WTC11 (cell line): ENCODE results near the gene RNU5B-1. TPM values are rescaled to one million over a fixed set of nuclear protein-coding genes. Genes with fewer than 3 reads are reported as not detected.

Source experiments
- ATAC-seq: fragments of 200-7000 bp; cut with Tn5 transposase; 2 replicates; pipeline ENCODE4 v1.10.0; 2021; ENCODE audit warnings: mild to moderate bottlenecking, moderate library complexity
- CTCF ChIA-PET: fragments of 300-600 bp; sonication (Branson Sonifier 250); formaldehyde crosslinking; loops from one replicate; lab custom pipeline; 2021; ENCODE audit warnings: antibody characterized with exemption; lab: Charles Lee
- POLR2A ChIA-PET: fragments of 350-600 bp; sonication (Branson Sonifier 250); formaldehyde crosslinking; loops from one replicate; lab custom pipeline; 2021; ENCODE audit warnings: antibody characterized with exemption; lab: Charles Lee
- DNase-seq: peaks from one replicate; pipeline ENCODE4 v3.0.0; 2021; ENCODE audit warnings: low spot score
- H3K27ac Mint-ChIP-seq: 2 replicates; pipeline ENCODE4 v1.8.0; 2021; ENCODE audit warnings: mixed read lengths
- H3K27me3 Mint-ChIP-seq: 2 replicates; pipeline ENCODE4 v1.8.0; 2021; ENCODE audit warnings: low read depth, mild to moderate bottlenecking, moderate library complexity, mixed read lengths
- H3K36me3 Mint-ChIP-seq: 2 replicates; pipeline ENCODE4 v1.8.0; 2021; ENCODE audit warnings: mixed read lengths
- H3K4me1 Mint-ChIP-seq: 2 replicates; pipeline ENCODE4 v1.8.0; 2022; ENCODE audit warnings: mixed read lengths
- H3K4me3 Mint-ChIP-seq: 2 replicates; pipeline ENCODE4 v1.8.0; 2021; ENCODE audit warnings: mild to moderate bottlenecking, moderate library complexity, mixed read lengths
- H3K9me3 Mint-ChIP-seq: 2 replicates; pipeline ENCODE4 v1.8.0; 2021; ENCODE audit warnings: mixed read lengths
- ATF1 ChIP-seq: sonication (generic); formaldehyde crosslinking; IDR thresholded peaks from 2 replicates; pipeline ENCODE4 v1.8.1; 2023; ENCODE audit warnings: mild to moderate bottlenecking, moderate library complexity, missing genetic modification reagents
- CREM ChIP-seq: sonication (generic); formaldehyde crosslinking; IDR thresholded peaks from 2 replicates; pipeline ENCODE4 v1.8.1; 2022; ENCODE audit warnings: mild to moderate bottlenecking, missing genetic modification reagents, moderate library complexity
- EMX1 ChIP-seq: fragments of 250-450 bp; sonication (Bioruptor Pico); IDR thresholded peaks from 2 replicates; pipeline ENCODE4 v1.8.0; 2021; ENCODE audit warnings: mild to moderate bottlenecking
- FOXJ3 ChIP-seq: sonication (generic); formaldehyde crosslinking; IDR thresholded peaks from 2 replicates; pipeline ENCODE4 v1.9.0; 2021; ENCODE audit warnings: missing genetic modification reagents, mild to moderate bottlenecking, borderline replicate concordance
- GRHL2 ChIP-seq: fragments of 250-450 bp; sonication (Bioruptor Pico); IDR thresholded peaks from 2 replicates; pipeline ENCODE4 v1.8.0; 2022; ENCODE audit warnings: mild to moderate bottlenecking, moderate library complexity; ENCODE audit not compliant: insufficient replicate concordance, severe bottlenecking
- HMGA2 ChIP-seq: fragments of 250-450 bp; sonication (Bioruptor Pico); IDR thresholded peaks from 2 replicates; pipeline ENCODE4 v1.4.0; 2021; ENCODE audit warnings: mild to moderate bottlenecking, moderate library complexity
- IRF2 ChIP-seq: sonication (generic); formaldehyde crosslinking; IDR thresholded peaks from 2 replicates; pipeline ENCODE4 v1.8.0; 2022; ENCODE audit warnings: low read depth, missing genetic modification reagents, borderline replicate concordance
- JUN ChIP-seq: sonication (generic); formaldehyde crosslinking; IDR thresholded peaks from 2 replicates; pipeline ENCODE4 v1.8.0; 2023; ENCODE audit warnings: mild to moderate bottlenecking, missing genetic modification reagents
- NFATC4 ChIP-seq: fragments of 250-450 bp; sonication (Bioruptor Pico); IDR thresholded peaks from 2 replicates; pipeline ENCODE4 v1.9.0; 2021; ENCODE audit warnings: mild to moderate bottlenecking
- NFE2L1 ChIP-seq: sonication (generic); formaldehyde crosslinking; IDR thresholded peaks from 2 replicates; pipeline ENCODE4 v1.8.1; 2023; ENCODE audit warnings: missing genetic modification reagents
- OVOL2 ChIP-seq: fragments of 250-450 bp; sonication (Bioruptor Pico); IDR thresholded peaks from 2 replicates; pipeline ENCODE4 v1.9.0; 2021; ENCODE audit warnings: mild to moderate bottlenecking, borderline replicate concordance
- RELA ChIP-seq: sonication (generic); formaldehyde crosslinking; IDR thresholded peaks from 2 replicates; pipeline ENCODE4 v1.8.1; 2022; ENCODE audit warnings: missing genetic modification reagents, mild to moderate bottlenecking, borderline replicate concordance
- TP53 ChIP-seq: sonication (generic); formaldehyde crosslinking; IDR thresholded peaks from 2 replicates; pipeline ENCODE4 v1.8.1; 2023; ENCODE audit warnings: mild to moderate bottlenecking, missing genetic modification reagents
- ZNF219 ChIP-seq: sonication (generic); formaldehyde crosslinking; IDR thresholded peaks from 2 replicates; pipeline ENCODE4 v1.8.0; 2023; ENCODE audit warnings: missing genetic modification reagents, mild to moderate bottlenecking, borderline replicate concordance
- ZNF232 ChIP-seq: sonication (generic); formaldehyde crosslinking; IDR thresholded peaks from 2 replicates; pipeline ENCODE4 v1.8.0; 2022; ENCODE audit warnings: mild to moderate bottlenecking, missing genetic modification reagents
- total RNA-seq: library from RNA; stranded (reverse); gene quantifications from 3 replicates; pipeline ENCODE4 v1.2.3, GENCODE V29; 2021
- TF ChIP-seq, protein P1 (sequence below): sonication (generic); formaldehyde crosslinking; IDR thresholded peaks from 2 replicates; pipeline ENCODE4 v1.8.1; 2023; ENCODE audit warnings: mild to moderate bottlenecking, missing genetic modification reagents
- TF ChIP-seq, protein P2 (sequence below): sonication (generic); formaldehyde crosslinking; IDR thresholded peaks from 2 replicates; pipeline ENCODE4 v1.8.1; 2023; ENCODE audit warnings: mild to moderate bottlenecking, missing genetic modification reagents, moderate library complexity
- TF ChIP-seq, protein P3 (sequence below): sonication (generic); formaldehyde crosslinking; IDR thresholded peaks from 2 replicates; pipeline ENCODE4 v1.8.0; 2022; ENCODE audit warnings: missing genetic modification reagents
- TF ChIP-seq, protein P4 (sequence below): sonication (generic); formaldehyde crosslinking; IDR thresholded peaks from 2 replicates; pipeline ENCODE4 v1.8.1; 2022; ENCODE audit warnings: missing genetic modification reagents, borderline replicate concordance
- TF ChIP-seq, protein P5 (sequence below): sonication (generic); formaldehyde crosslinking; IDR thresholded peaks from 2 replicates; pipeline ENCODE4 v1.8.1; 2022; ENCODE audit warnings: low read depth, missing genetic modification reagents, borderline replicate concordance
- TF ChIP-seq, protein P6 (sequence below): sonication (generic); formaldehyde crosslinking; IDR thresholded peaks from 2 replicates; pipeline ENCODE4 v1.8.0; 2022; ENCODE audit warnings: mild to moderate bottlenecking, missing genetic modification reagents
- TF ChIP-seq, protein P7 (sequence below): fragments of 250-450 bp; sonication (Bioruptor Pico); IDR thresholded peaks from 2 replicates; pipeline ENCODE4 v1.9.0; 2021; ENCODE audit warnings: mild to moderate bottlenecking

Gene RNU5B-1
- total RNA-seq, 1 experiment from 2014 or later: not detected

DNA sequence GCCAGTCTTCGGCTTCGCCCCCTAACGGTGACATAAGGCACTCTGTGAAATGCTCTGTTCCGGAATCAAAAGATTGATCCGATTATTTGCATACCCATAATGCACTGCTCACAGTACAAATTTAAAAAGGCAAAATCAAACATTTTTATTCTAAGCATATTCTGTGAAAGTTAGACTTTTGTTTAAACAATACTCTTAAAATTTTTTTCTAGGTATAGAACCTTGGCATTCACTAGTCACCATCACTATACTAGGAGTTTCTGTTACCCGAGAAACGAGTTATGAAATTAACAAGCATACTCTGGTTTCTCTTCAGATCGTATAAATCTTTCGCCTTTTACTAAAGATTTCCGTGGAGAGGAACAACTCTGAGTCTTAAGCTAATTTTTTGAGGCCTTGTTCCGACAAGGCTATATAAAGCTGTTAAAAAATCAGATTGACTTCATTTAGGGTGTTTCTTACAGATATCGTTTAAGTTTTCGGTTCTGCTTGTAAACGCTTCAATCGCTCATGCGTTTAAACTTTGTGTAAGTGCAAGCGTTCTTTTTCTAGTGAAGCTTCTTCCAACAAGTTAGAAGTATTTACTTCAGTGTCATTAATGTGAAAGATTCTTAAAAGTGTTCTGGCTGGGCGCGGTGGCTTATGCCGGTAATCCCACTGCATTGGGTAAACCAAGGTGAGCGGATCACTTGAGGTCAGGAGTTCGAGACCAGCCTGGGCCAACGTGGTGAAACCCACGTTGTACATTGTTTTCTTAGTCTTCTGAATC, at the start of gene RNU5B-1 (continued):
- TF ChIP-seq, protein P1, sequence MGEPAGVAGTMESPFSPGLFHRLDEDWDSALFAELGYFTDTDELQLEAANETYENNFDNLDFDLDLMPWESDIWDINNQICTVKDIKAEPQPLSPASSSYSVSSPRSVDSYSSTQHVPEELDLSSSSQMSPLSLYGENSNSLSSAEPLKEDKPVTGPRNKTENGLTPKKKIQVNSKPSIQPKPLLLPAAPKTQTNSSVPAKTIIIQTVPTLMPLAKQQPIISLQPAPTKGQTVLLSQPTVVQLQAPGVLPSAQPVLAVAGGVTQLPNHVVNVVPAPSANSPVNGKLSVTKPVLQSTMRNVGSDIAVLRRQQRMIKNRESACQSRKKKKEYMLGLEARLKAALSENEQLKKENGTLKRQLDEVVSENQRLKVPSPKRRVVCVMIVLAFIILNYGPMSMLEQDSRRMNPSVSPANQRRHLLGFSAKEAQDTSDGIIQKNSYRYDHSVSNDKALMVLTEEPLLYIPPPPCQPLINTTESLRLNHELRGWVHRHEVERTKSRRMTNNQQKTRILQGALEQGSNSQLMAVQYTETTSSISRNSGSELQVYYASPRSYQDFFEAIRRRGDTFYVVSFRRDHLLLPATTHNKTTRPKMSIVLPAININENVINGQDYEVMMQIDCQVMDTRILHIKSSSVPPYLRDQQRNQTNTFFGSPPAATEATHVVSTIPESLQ: no peak
- no peak; the same call in 1 of the 2 replicates for TF ChIP-seq ZNF219 (CRISPR knock-in tag)
- TF ChIP-seq, protein P2, sequence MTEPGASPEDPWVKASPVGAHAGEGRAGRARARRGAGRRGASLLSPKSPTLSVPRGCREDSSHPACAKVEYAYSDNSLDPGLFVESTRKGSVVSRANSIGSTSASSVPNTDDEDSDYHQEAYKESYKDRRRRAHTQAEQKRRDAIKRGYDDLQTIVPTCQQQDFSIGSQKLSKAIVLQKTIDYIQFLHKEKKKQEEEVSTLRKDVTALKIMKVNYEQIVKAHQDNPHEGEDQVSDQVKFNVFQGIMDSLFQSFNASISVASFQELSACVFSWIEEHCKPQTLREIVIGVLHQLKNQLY (CRISPR knock-in tag): no peak
- TF ChIP-seq CREM (CRISPR knock-in tag): peak; percentile 84; the same call in 1 of the 2 replicates
- peak; percentile 70; the same call in 1 of the 2 replicates for TF ChIP-seq JUN (CRISPR knock-in tag)
- TF ChIP-seq, protein P3, sequence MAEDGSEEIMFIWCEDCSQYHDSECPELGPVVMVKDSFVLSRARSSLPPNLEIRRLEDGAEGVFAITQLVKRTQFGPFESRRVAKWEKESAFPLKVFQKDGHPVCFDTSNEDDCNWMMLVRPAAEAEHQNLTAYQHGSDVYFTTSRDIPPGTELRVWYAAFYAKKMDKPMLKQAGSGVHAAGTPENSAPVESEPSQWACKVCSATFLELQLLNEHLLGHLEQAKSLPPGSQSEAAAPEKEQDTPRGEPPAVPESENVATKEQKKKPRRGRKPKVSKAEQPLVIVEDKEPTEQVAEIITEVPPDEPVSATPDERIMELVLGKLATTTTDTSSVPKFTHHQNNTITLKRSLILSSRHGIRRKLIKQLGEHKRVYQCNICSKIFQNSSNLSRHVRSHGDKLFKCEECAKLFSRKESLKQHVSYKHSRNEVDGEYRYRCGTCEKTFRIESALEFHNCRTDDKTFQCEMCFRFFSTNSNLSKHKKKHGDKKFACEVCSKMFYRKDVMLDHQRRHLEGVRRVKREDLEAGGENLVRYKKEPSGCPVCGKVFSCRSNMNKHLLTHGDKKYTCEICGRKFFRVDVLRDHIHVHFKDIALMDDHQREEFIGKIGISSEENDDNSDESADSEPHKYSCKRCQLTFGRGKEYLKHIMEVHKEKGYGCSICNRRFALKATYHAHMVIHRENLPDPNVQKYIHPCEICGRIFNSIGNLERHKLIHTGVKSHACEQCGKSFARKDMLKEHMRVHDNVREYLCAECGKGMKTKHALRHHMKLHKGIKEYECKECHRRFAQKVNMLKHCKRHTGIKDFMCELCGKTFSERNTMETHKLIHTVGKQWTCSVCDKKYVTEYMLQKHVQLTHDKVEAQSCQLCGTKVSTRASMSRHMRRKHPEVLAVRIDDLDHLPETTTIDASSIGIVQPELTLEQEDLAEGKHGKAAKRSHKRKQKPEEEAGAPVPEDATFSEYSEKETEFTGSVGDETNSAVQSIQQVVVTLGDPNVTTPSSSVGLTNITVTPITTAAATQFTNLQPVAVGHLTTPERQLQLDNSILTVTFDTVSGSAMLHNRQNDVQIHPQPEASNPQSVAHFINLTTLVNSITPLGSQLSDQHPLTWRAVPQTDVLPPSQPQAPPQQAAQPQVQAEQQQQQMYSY (CRISPR knock-in tag): no peak
- TF ChIP-seq, protein P4, sequence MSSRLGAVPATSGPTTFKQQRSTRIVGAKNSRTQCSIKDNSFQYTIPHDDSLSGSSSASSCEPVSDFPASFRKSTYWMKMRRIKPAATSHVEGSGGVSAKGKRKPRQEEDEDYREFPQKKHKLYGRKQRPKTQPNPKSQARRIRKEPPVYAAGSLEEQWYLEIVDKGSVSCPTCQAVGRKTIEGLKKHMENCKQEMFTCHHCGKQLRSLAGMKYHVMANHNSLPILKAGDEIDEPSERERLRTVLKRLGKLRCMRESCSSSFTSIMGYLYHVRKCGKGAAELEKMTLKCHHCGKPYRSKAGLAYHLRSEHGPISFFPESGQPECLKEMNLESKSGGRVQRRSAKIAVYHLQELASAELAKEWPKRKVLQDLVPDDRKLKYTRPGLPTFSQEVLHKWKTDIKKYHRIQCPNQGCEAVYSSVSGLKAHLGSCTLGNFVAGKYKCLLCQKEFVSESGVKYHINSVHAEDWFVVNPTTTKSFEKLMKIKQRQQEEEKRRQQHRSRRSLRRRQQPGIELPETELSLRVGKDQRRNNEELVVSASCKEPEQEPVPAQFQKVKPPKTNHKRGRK (CRISPR knock-in tag): no peak
- TF ChIP-seq, protein P5, sequence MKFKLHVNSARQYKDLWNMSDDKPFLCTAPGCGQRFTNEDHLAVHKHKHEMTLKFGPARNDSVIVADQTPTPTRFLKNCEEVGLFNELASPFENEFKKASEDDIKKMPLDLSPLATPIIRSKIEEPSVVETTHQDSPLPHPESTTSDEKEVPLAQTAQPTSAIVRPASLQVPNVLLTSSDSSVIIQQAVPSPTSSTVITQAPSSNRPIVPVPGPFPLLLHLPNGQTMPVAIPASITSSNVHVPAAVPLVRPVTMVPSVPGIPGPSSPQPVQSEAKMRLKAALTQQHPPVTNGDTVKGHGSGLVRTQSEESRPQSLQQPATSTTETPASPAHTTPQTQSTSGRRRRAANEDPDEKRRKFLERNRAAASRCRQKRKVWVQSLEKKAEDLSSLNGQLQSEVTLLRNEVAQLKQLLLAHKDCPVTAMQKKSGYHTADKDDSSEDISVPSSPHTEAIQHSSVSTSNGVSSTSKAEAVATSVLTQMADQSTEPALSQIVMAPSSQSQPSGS (CRISPR knock-in tag): no peak
- peak; percentile 67; the same call in 1 of the 2 replicates for TF ChIP-seq TP53
- 0 out of 2 replicates have a peak, but pooled peaks have one; percentile 22 for TF ChIP-seq ZNF232 (CRISPR knock-in tag)
- 0 out of 2 replicates have a peak, but pooled peaks have one; percentile 4 for TF ChIP-seq HMGA2 (CRISPR knock-in tag)
- TF ChIP-seq EMX1 (CRISPR knock-in tag): peak; percentile 98
- TF ChIP-seq, all 79 proteins: peak for 48

DNA sequence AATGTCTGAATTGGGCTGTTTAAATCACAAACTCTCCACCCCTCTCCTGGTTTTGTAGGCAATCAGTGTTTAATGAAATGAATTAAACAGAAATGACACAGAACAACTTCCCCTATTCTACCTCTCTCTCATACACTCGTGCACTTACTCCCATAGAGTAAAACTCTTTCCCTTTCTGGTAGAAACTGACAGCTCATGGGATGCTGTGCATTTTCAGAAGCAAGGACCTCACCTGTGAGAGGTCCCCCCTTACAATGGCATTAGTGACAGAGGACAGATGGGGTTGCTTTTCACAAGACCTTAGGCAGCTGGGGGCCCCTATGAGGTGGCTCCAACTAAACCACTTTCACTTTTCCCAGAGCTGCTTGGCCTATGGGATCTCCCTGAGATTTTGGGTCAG, 49.7 kb upstream of the RNU5B-1 start:
- Mint-ChIP-seq H3K36me3 (no peaks in the 10 kb centered on the region), H3K4me3 (no peak overlapping the region), H3K27ac (no peak overlapping the region), H3K4me1 (peaks cover 2% of the 10 kb centered on the region; the same call in 1 of the 2 replicates), H3K27me3 (no peaks in the 10 kb centered on the region), H3K9me3 (no peaks in the 10 kb centered on the region)
- POLR2A ChIA-PET: no interaction called here
- no peak for DNase-seq
- no peak for ATAC-seq
- CTCF ChIA-PET: no interaction called here
- TF ChIP-seq NFE2L1 (CRISPR knock-in tag): no peak
- no peak for TF ChIP-seq NFATC4 (CRISPR knock-in tag)
- TF ChIP-seq IRF2 (CRISPR knock-in tag): no peak
- TF ChIP-seq, protein P6, sequence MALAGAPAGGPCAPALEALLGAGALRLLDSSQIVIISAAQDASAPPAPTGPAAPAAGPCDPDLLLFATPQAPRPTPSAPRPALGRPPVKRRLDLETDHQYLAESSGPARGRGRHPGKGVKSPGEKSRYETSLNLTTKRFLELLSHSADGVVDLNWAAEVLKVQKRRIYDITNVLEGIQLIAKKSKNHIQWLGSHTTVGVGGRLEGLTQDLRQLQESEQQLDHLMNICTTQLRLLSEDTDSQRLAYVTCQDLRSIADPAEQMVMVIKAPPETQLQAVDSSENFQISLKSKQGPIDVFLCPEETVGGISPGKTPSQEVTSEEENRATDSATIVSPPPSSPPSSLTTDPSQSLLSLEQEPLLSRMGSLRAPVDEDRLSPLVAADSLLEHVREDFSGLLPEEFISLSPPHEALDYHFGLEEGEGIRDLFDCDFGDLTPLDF (CRISPR knock-in tag): no peak
- TF ChIP-seq RELA (CRISPR knock-in tag): no peak
- TF ChIP-seq, protein P1: no peak
- no peak for TF ChIP-seq CREM (CRISPR knock-in tag)
- no peak for TF ChIP-seq FOXJ3 (CRISPR knock-in tag)
- no peak for TF ChIP-seq ATF1 (CRISPR knock-in tag)
- TF ChIP-seq GRHL2 (CRISPR knock-in tag): no peak
- TF ChIP-seq OVOL2: no peak
- TF ChIP-seq, protein P7, sequence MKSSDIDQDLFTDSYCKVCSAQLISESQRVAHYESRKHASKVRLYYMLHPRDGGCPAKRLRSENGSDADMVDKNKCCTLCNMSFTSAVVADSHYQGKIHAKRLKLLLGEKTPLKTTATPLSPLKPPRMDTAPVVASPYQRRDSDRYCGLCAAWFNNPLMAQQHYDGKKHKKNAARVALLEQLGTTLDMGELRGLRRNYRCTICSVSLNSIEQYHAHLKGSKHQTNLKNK (CRISPR knock-in tag): no peak
